ENCODE data around the gene POLR3F.
"Not testable (repeated sequence)": the region's sequence is repeated elsewhere in the genome, so short reads cannot be mapped to it uniquely, and the experiment has no call there.

The POLR3F gene

GRCh38 chr20:18466894-18467730 lies at the start of gene POLR3F, which contains the start of gene DZANK1:
TSS of gene POLR3F (plus strand) at chr20:18467390. CDS start at chr20:18467507, 117 bp downstream.
TSS of gene DZANK1 (minus strand) at chr20:18467030. CDS start at chr20:18465358, 1,672 bp downstream.
- peak; percentile 98 for DNase-seq

- no peak for DNase-seq
Observed at GRCh38 chr20:18421608-18422007, 45.6 kb upstream of the POLR3F start.

GRCh38 chr20:18427214-18427613 lies 40.0 kb upstream of the POLR3F start:
- no peak for DNase-seq

- no peak for DNase-seq
Observed at GRCh38 chr20:18428490-18429173, 38.6 kb upstream of the POLR3F start.

GRCh38 chr20:18430172-18430826 lies 36.9 kb upstream of the POLR3F start:
- no peak for DNase-seq

GRCh38 chr20:18431206-18431605 lies 36.0 kb upstream of the POLR3F start:
- DNase-seq = no peak

- no peak for DNase-seq
Observed at GRCh38 chr20:18436847-18437246, 30.3 kb upstream of the POLR3F start.

- no peak for DNase-seq
Observed at GRCh38 chr20:18440403-18440802, 26.8 kb upstream of the POLR3F start.

- DNase-seq = no peak
Observed at GRCh38 chr20:18443886-18444285, 23.3 kb upstream of the POLR3F start.

- DNase-seq = no peak
Observed at GRCh38 chr20:18456600-18456999, 10.6 kb upstream of the POLR3F start.

GRCh38 chr20:18465536-18466200 lies 1.5 kb upstream of the POLR3F start:
- no peak for DNase-seq

- DNase-seq = no peak
Observed at GRCh38 chr20:18466574-18466893, 656 bp upstream of the POLR3F start.

GRCh38 chr20:18477218-18477617 lies 10.0 kb downstream of the POLR3F start:
- DNase-seq = no peak

GRCh38 chr20:18477821-18478220 lies 10.6 kb downstream of the POLR3F start:
- DNase-seq = no peak

- DNase-seq = no peak
Observed at GRCh38 chr20:18481596-18481995, 14.4 kb downstream of the POLR3F start.

GRCh38 chr20:18488301-18488700 lies 21.1 kb downstream of the POLR3F start:
- no peak for DNase-seq

GRCh38 chr20:18496042-18496441 lies 28.9 kb downstream of the POLR3F start:
- no peak for DNase-seq

GRCh38 chr20:18496740-18497592 lies 29.8 kb downstream of the POLR3F start, which contains the start of gene RBBP9:
TSS of gene RBBP9 (minus strand) at chr20:18497225. CDS start at chr20:18497167, 58 bp downstream.
- peak; percentile 87 for DNase-seq

GRCh38 chr20:18497603-18498002 lies 30.4 kb downstream of the POLR3F start:
- no peak for DNase-seq

GRCh38 chr20:18501672-18502071 lies 34.5 kb downstream of the POLR3F start:
- not testable (repeated sequence) for DNase-seq

- no peak for DNase-seq
Observed at GRCh38 chr20:18504479-18505060, 37.4 kb downstream of the POLR3F start.

- peak; percentile 56 for DNase-seq
Observed at GRCh38 chr20:18506744-18507143, 39.6 kb downstream of the POLR3F start.

Measured in midbrain (tissue), 1 donor.